H9 (cell line): Measurements from ENCODE around the gene ADAM22. TPM values are rescaled to one million over a fixed set of nuclear protein-coding genes. Genes with fewer than 3 reads are reported as not detected.

Experiments
- DNase-seq: peaks from one replicate; pipeline ENCODE4 v3.0.0-alpha.2; 2017
- H2AFZ ChIP-seq: one replicate; pipeline ENCODE4 v1.6.1; 2013; ENCODE audit warnings: mild to moderate bottlenecking, low read length, control low read depth, moderate library complexity
- H2AK5ac ChIP-seq: 2 replicates; pipeline ENCODE4 v1.6.1; 2013; ENCODE audit warnings: low read length, control low read depth, mixed read lengths; ENCODE audit not compliant: insufficient read length
- H2BK120ac ChIP-seq: one replicate; pipeline ENCODE4 v1.6.1; 2013; ENCODE audit warnings: low read depth, mild to moderate bottlenecking, low read length, control low read depth, inconsistent platforms; ENCODE audit not compliant: poor library complexity, severe bottlenecking
- H2BK12ac ChIP-seq: 2 replicates; pipeline ENCODE4 v1.6.1; 2013; ENCODE audit warnings: low read length, control low read depth, mixed read lengths, low read depth; ENCODE audit not compliant: insufficient read length
- H2BK15ac ChIP-seq: 2 replicates; pipeline ENCODE4 v1.6.1; 2013; ENCODE audit warnings: low read depth, low read length, control low read depth
- H2BK20ac ChIP-seq: one replicate; pipeline ENCODE4 v1.6.1; 2013; ENCODE audit warnings: low read depth, mild to moderate bottlenecking, low read length, control low read depth, inconsistent platforms; ENCODE audit not compliant: poor library complexity, severe bottlenecking
- H2BK5ac ChIP-seq: 2 replicates; pipeline ENCODE4 v1.6.1; 2013; ENCODE audit warnings: low read length, control low read depth, mixed read lengths; ENCODE audit not compliant: insufficient read length
- H3K14ac ChIP-seq: 2 replicates; pipeline ENCODE4 v1.6.1; 2013; ENCODE audit warnings: low read length, control low read depth; ENCODE audit not compliant: insufficient read depth
- H3K18ac ChIP-seq: 2 replicates; pipeline ENCODE4 v1.6.1; 2013; ENCODE audit warnings: low read depth, mild to moderate bottlenecking, mixed read lengths, low read length, control low read depth; ENCODE audit not compliant: insufficient read length
- H3K23ac ChIP-seq: 2 replicates; pipeline ENCODE4 v1.6.1; 2013; ENCODE audit warnings: low read length, control low read depth, mixed read lengths, low read depth; ENCODE audit not compliant: insufficient read length
- H3K23me2 ChIP-seq: 2 replicates; pipeline ENCODE4 v1.6.1; 2013; ENCODE audit warnings: low read depth, mild to moderate bottlenecking, mixed read lengths, low read length, control low read depth; ENCODE audit not compliant: insufficient read length, poor library complexity, severe bottlenecking
- H3K27ac ChIP-seq: 2 replicates; pipeline ENCODE4 v1.5.1; 2013; ENCODE audit warnings: low read length, control low read depth, mixed read lengths, low read depth; ENCODE audit not compliant: insufficient read length
- H3K27me3 ChIP-seq: 2 replicates; pipeline ENCODE4 v1.6.1; 2013; ENCODE audit warnings: low read length, control low read depth, inconsistent platforms; ENCODE audit not compliant: insufficient read depth
- H3K4ac ChIP-seq: 2 replicates; pipeline ENCODE4 v1.6.1; 2013; ENCODE audit warnings: low read depth, mild to moderate bottlenecking, control low read depth, inconsistent platforms, low read length, moderate library complexity
- H3K4me1 ChIP-seq: 2 replicates; pipeline ENCODE4 v1.6.1; 2013; ENCODE audit warnings: low read length, control low read depth, inconsistent platforms; ENCODE audit not compliant: insufficient read depth
- H3K4me2 ChIP-seq: 2 replicates; pipeline ENCODE4 v1.6.1; 2013; ENCODE audit warnings: low read length, control low read depth, mixed read lengths; ENCODE audit not compliant: insufficient read length, insufficient read depth
- H3K56ac ChIP-seq: 2 replicates; pipeline ENCODE4 v1.6.1; 2013; ENCODE audit warnings: low read depth, mild to moderate bottlenecking, mixed read lengths, low read length, control low read depth; ENCODE audit not compliant: insufficient read length
- H3K79me1 ChIP-seq: 2 replicates; pipeline ENCODE4 v1.6.1; 2013; ENCODE audit warnings: low read depth, mild to moderate bottlenecking, moderate library complexity, low read length, control low read depth, inconsistent platforms; ENCODE audit not compliant: insufficient read depth, poor library complexity, severe bottlenecking
- H3K79me2 ChIP-seq: 2 replicates; pipeline ENCODE4 v1.6.1; 2013; ENCODE audit warnings: low read length, control low read depth, inconsistent platforms; ENCODE audit not compliant: insufficient read depth
- H3K9ac ChIP-seq: 2 replicates; pipeline ENCODE4 v1.6.1; 2013; ENCODE audit warnings: low read length, control low read depth, mixed read lengths; ENCODE audit not compliant: insufficient read length; ENCODE audit errors: extremely low read depth
- H3K9me3 ChIP-seq: one replicate; pipeline ENCODE4 v1.6.1; 2013; ENCODE audit warnings: low read depth, low read length, inconsistent platforms; ENCODE audit not compliant: control insufficient read depth
- H3T11ph ChIP-seq: one replicate; pipeline ENCODE4 v1.6.1; 2013; ENCODE audit warnings: mild to moderate bottlenecking, low read length, control low read depth, inconsistent platforms
- H4K20me1 ChIP-seq: one replicate; pipeline ENCODE4 v1.6.1; 2013; ENCODE audit not compliant: control insufficient read depth, insufficient read length, insufficient read depth
- H4K5ac ChIP-seq: 2 replicates; pipeline ENCODE4 v1.6.1; 2013; ENCODE audit warnings: low read depth, mild to moderate bottlenecking, mixed read lengths, low read length, control low read depth; ENCODE audit not compliant: insufficient read length
- H4K8ac ChIP-seq: replicated peaks from 2 replicates; pipeline ENCODE4 v1.6.1; 2013; ENCODE audit warnings: low read length, control low read depth, mixed read lengths, low read depth; ENCODE audit not compliant: insufficient read length
- H4K91ac ChIP-seq: 2 replicates; pipeline ENCODE4 v1.6.1; 2013; ENCODE audit warnings: low read depth, mild to moderate bottlenecking, moderate library complexity, mixed read lengths, low read length, control low read depth; ENCODE audit not compliant: insufficient read length
- H3K27ac Mint-ChIP-seq, 3 experiments: 2 replicates in 2 of 3; 3 replicates in 1 of 3; pipeline ENCODE4 v1.8.0; 2020 to 2021; ENCODE audit warnings: mixed read lengths in 3 of 3, mild to moderate bottlenecking in 1 of 3, moderate library complexity in 1 of 3
- H3K27me3 Mint-ChIP-seq: 2 replicates; pipeline ENCODE4 v1.8.0; 2021; ENCODE audit warnings: low read depth, mild to moderate bottlenecking, moderate library complexity, mixed read lengths
- H3K36me3 Mint-ChIP-seq, 3 experiments: 2 replicates in 2 of 3; 3 replicates in 1 of 3; pipeline ENCODE4 v1.8.0; 2020 to 2021; ENCODE audit warnings: low read depth in 3 of 3, mixed read lengths in 3 of 3; ENCODE audit not compliant: insufficient read depth in 1 of 3
- H3K4me1 Mint-ChIP-seq, 2 experiments: 2 replicates each; pipeline ENCODE4 v1.8.0; 2020; ENCODE audit warnings: mixed read lengths in 2 of 2
- H3K4me3 Mint-ChIP-seq, 2 experiments: 2 replicates in 1 of 2; 3 replicates in 1 of 2; pipeline ENCODE4 v1.8.0; 2020 to 2021; ENCODE audit warnings: mild to moderate bottlenecking in 2 of 2, mixed read lengths in 2 of 2, moderate library complexity in 1 of 2
- H3K9me3 Mint-ChIP-seq, 2 experiments: 2 replicates in 1 of 2; 3 replicates in 1 of 2; pipeline ENCODE4 v1.8.0; 2020; ENCODE audit warnings: mild to moderate bottlenecking in 2 of 2, mixed read lengths in 2 of 2, moderate library complexity in 1 of 2
- WGBS: extraction: QIAGEN DNeasy Blood & Tissue Kit; methylation state at CpG from one replicate; pipeline ENCODE4 v1.1.7; 2013; ENCODE audit warnings: missing lambda C conversion rate, low lambda C conversion rate, mixed read lengths; ENCODE audit not compliant: insufficient read length; ENCODE audit errors: extremely low coverage; 5-methylcytosine and 5-hydroxymethylcytosine counted together
- total RNA-seq: library from RNA; stranded (reverse); gene quantifications from 2 replicates; pipeline ENCODE4 v1.2.1, GENCODE V29; 2021
- TF ChIP-seq, protein P1 (sequence below): fragments of 200-600 bp; sonication (generic); conservative IDR thresholded peaks from 3 replicates; pipeline ENCODE4 v1.8.0; 2021; ENCODE audit warnings: antibody characterized with exemption, mild to moderate bottlenecking

ADAM22 gene
- total RNA-seq, 1 experiment from 2014 or later, result 8.7 TPM

DNA sequence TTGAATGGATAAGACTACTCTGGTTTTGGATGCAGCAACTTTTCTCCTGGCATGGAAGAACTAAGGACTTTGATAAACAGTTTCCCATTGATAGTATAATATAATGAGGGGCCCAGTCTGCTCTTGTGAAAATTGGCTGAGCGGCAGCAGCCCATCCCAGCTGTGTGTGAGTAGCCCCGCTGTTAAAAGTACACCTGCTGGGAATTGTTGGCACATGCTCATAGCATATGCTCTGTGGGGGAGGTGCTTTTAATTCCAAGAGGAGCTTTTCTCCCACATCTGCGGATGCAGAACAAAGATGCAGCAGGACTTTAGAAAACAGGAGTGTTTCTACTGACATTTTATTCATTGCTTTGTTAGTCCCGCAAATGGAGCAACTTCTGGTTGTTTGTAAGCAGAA lies 266.7 kb downstream of the ADAM22 start:
- H3K4me2 ChIP-seq, result peak overlapping the region; percentile 0

More for the DNA sequence above, 266.7 kb downstream of the ADAM22 start:
- Mint-ChIP-seq H3K36me3 (peaks cover 13 to 28% (median 19%) of the 10 kb centered on the region in 3 experiments; a peak in 6 of 7 replicates), H3K27ac (peak overlapping the region; percentile 2 to 80 (median 48); a peak in 5 of 7 replicates), H3K9me3 (no peaks in the 10 kb centered on the region), H3K4me3 (no peak overlapping the region; a peak in 1 of 5 replicates), H3K4me1 (peaks cover 17 to 29% of the 10 kb centered on the region in 2 experiments), H3K27me3 (no peaks in the 10 kb centered on the region)
- H3K23ac ChIP-seq, result no peak overlapping the region
- no peak overlapping the region for H4K5ac ChIP-seq
- H3K9me3 ChIP-seq, result no peaks in the 10 kb centered on the region
- no peaks in the 10 kb centered on the region for H3K79me1 ChIP-seq
- H3K27ac ChIP-seq, result no peak overlapping the region
- no peaks in the 10 kb centered on the region for H3K27me3 ChIP-seq
- H3K14ac ChIP-seq, result no peak overlapping the region
- no peak overlapping the region for H3T11ph ChIP-seq
- H2BK5ac ChIP-seq, result no peak overlapping the region
- H2BK120ac ChIP-seq, result no peak overlapping the region
- no peak overlapping the region for H2AK5ac ChIP-seq
- H2AFZ ChIP-seq, result no peak overlapping the region
- H3K18ac ChIP-seq, result no peak overlapping the region
- H3K56ac ChIP-seq, result no peak overlapping the region
- TF ChIP-seq, protein P1, sequence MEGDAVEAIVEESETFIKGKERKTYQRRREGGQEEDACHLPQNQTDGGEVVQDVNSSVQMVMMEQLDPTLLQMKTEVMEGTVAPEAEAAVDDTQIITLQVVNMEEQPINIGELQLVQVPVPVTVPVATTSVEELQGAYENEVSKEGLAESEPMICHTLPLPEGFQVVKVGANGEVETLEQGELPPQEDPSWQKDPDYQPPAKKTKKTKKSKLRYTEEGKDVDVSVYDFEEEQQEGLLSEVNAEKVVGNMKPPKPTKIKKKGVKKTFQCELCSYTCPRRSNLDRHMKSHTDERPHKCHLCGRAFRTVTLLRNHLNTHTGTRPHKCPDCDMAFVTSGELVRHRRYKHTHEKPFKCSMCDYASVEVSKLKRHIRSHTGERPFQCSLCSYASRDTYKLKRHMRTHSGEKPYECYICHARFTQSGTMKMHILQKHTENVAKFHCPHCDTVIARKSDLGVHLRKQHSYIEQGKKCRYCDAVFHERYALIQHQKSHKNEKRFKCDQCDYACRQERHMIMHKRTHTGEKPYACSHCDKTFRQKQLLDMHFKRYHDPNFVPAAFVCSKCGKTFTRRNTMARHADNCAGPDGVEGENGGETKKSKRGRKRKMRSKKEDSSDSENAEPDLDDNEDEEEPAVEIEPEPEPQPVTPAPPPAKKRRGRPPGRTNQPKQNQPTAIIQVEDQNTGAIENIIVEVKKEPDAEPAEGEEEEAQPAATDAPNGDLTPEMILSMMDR, result no peak
- no peak overlapping the region for H4K8ac ChIP-seq
- DNase-seq, result no peak
- no peak overlapping the region for H3K9ac ChIP-seq
- WGBS, result no CpG with 5 or more reads among the region's 4 CpGs
- no peaks in the 10 kb centered on the region for H3K79me2 ChIP-seq
- H2BK12ac ChIP-seq, result no peak overlapping the region
- H4K91ac ChIP-seq, result no peak overlapping the region
- peaks cover 3% of the 10 kb centered on the region for H4K20me1 ChIP-seq
- no peak overlapping the region for H3K4ac ChIP-seq
- H2BK15ac ChIP-seq, result no peak overlapping the region
- H3K23me2 ChIP-seq, result no peaks in the 10 kb centered on the region
- H2BK20ac ChIP-seq, result no peak overlapping the region
- peaks cover 9% of the 10 kb centered on the region; the same call in 1 of the 2 replicates for H3K4me1 ChIP-seq
